Activated naive CD4-positive, alpha-beta T cell treated with anti-CD3 and anti-CD28 coated beads, Interleukin-2, amount 10 ng/mL, durations not matched to agents 7 days and 5 days (primary cell): ENCODE data around the gene PADI1.

ENCODE experiments used
- CTCF ChIA-PET: fragments of 350-600 bp; sonication (Branson Sonifier 250); formaldehyde crosslinking; loops from one replicate; lab custom pipeline; 2021; ENCODE audit warnings: antibody characterized with exemption; lab: Charles Lee
- DNase-seq: peaks from one replicate; pipeline ENCODE4 v3.0.0-alpha.2; 2020
- H3K27ac Mint-ChIP-seq: one replicate; pipeline ENCODE4 v1.8.0; 2021; ENCODE audit warnings: mild to moderate bottlenecking, moderate library complexity, mixed read lengths
- H3K27me3 Mint-ChIP-seq: one replicate; pipeline ENCODE4 v1.8.0; 2021; ENCODE audit warnings: mild to moderate bottlenecking, mixed read lengths
- H3K36me3 Mint-ChIP-seq: one replicate; pipeline ENCODE4 v1.8.0; 2021; ENCODE audit warnings: mixed read lengths
- H3K4me1 Mint-ChIP-seq: one replicate; pipeline ENCODE4 v1.8.0; 2021; ENCODE audit warnings: mixed read lengths
- H3K4me3 Mint-ChIP-seq: one replicate; pipeline ENCODE4 v1.8.0; 2021; ENCODE audit warnings: mild to moderate bottlenecking, moderate library complexity, mixed read lengths
- H3K9me3 Mint-ChIP-seq: one replicate; pipeline ENCODE4 v1.8.0; 2021; ENCODE audit warnings: mixed read lengths

PADI1 gene

DNA sequence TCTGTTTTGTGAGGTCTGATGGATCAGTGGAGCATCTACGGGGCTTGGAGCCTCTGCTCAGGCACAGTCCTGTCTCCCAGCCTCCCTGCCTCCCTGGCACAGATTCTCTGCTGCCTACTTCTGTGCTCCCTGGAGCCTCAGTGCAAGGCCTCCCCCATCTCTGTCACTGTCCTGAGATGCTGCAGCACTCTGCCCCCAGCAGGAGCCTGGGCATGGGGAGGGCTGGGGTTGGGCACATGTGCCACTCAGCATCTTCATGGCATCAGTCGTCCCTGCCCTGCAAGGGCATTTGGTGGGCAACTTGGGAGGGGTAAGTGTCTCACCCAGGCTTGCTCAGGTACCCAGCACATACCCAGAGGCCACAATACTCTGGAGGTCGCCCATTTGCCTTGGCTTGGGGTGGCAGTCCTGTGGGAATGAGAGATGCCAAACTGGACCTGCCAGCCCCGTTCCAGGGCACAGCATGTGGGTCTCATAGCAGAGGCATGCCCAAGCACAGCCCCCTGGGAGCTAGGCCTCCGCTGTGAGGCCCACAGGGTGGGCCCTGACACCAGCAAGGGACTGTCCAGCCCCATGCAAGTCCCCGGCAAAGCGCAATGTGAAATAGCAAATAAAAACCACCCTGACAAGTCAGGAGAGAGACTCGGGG is 72.7 kb downstream of the PADI1 start:
- Mint-ChIP-seq H3K27me3 (peaks cover 44% of the 10 kb centered on the region), H3K9me3 (no peaks in the 10 kb centered on the region), H3K36me3 (no peaks in the 10 kb centered on the region), H3K4me3 (no peak overlapping the region), H3K4me1 (no peaks in the 10 kb centered on the region), H3K27ac (no peak overlapping the region)
- CTCF ChIA-PET = interaction anchor here (0.8 kb wide), 1 partner anchor 152 kb away, joined by 3 read pairs; no protein-coding TSS in a partner anchor
- DNase-seq = no peak

DNA sequence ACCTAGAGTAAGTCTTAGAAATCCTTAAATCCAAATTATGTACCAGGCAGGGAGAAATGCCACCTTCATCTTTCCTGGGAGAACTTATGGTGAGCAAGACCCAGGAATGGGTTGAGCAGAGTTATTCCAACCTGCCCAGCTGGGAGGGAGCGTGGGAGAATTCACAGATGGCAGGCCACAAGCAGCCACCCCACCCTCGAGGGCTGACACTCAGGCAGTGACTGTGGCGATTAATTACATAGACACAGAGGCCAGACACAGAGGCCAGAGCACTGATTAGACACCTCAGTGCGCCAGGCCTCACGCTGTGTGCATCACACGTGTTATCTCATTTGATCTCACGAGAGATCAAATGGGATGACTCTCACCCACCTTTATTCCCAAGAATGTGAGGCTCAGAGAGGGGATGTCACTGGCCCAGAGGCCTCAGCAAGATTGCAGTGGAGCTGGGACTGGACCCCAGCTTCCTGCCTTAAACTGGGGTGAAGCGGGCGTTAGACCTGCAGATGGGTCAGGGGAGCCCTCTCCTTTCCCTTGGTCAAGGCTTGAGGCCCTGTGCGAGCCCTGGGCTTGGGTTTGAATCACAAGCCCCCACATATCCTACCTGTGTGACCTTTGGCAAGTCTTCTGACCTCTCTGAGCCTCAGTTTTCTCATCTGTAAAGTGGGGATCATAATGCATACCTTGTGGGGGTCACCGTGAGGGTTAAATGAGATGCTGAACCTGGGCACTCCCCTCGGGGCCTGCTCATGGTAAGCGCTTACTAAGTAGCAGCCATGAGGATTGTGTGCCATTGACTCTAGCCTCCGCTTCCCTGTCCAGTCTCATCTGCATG is 74.3 kb downstream of the PADI1 start:
- H3K4me1 Mint-ChIP-seq = no peaks in the 10 kb centered on the region
- peaks cover 52% of the 10 kb centered on the region for H3K27me3 Mint-ChIP-seq
- no peak overlapping the region for H3K27ac Mint-ChIP-seq
- H3K36me3 Mint-ChIP-seq = no peaks in the 10 kb centered on the region
- CTCF ChIA-PET = no interaction called here
- DNase-seq = no peak
- no peaks in the 10 kb centered on the region for H3K9me3 Mint-ChIP-seq
- H3K4me3 Mint-ChIP-seq = no peak overlapping the region

DNA sequence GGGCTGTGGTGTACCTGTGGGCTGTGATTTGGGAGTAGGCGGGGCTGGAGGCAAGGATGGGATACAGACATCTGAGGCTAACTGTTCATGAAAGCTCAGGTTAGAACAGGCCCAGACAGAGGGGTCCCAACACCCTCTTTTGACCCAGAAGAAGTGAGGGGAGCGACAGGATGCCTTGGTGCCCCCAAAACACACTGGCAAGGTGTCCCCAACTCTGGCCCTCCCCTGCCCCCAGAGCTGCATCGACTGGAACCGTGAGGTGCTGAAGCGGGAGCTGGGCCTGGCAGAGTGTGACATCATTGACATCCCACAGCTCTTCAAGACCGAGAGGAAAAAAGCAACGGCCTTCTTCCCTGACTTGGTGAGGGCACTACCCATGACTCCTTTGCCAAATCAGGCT is 75.5 kb downstream of the PADI1 start:
- DNase-seq = no peak
- CTCF ChIA-PET = interaction anchor here (1.4 kb wide), 1 partner anchor 8 kb away, joined by 4 read pairs; no protein-coding TSS in a partner anchor
- Mint-ChIP-seq H3K27ac (no peak overlapping the region), H3K4me1 (no peaks in the 10 kb centered on the region), H3K36me3 (no peaks in the 10 kb centered on the region), H3K4me3 (no peak overlapping the region), H3K9me3 (no peaks in the 10 kb centered on the region), H3K27me3 (peaks cover 47% of the 10 kb centered on the region)

- Mint-ChIP-seq H3K27ac (no peak overlapping the region), H3K9me3 (no peaks in the 10 kb centered on the region), H3K36me3 (no peaks in the 10 kb centered on the region), H3K27me3 (peaks cover 47% of the 10 kb centered on the region), H3K4me1 (no peaks in the 10 kb centered on the region), H3K4me3 (no peak overlapping the region)
- no peak for DNase-seq
- CTCF ChIA-PET = interaction anchor here (1.4 kb wide), 1 partner anchor 9 kb away, joined by 4 read pairs; no protein-coding TSS in a partner anchor
Measured at GRCh38 chr1:17280894-17281293, 76.0 kb downstream of the PADI1 start.

DNA sequence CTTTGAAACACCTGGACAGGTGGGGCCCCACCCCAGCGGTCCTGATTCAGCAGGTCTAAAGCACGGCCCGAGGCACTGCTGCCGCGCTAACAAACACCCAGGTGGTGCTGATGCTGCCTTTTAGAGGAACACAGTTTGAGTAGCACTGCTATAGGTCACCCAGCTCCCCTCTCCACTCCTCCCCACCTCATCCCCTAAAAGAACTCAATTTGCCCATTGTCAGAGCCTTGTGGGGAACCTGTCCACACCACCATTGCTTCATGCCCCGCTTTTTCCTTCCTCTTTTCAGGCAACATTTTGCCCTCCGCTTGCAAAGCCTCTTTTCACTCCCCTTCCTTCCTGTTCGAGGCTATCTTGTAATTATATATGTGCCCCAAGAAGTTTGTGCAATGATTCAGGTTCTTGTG is 76.8 kb downstream of the PADI1 start:
- CTCF ChIA-PET = interaction anchor here (1.4 kb wide), 1 partner anchor 10 kb away, joined by 4 read pairs; no protein-coding TSS in a partner anchor
- Mint-ChIP-seq H3K9me3 (no peaks in the 10 kb centered on the region), H3K4me1 (no peaks in the 10 kb centered on the region), H3K27me3 (peaks cover 43% of the 10 kb centered on the region), H3K4me3 (no peak overlapping the region), H3K36me3 (no peaks in the 10 kb centered on the region), H3K27ac (no peak overlapping the region)
- no peak for DNase-seq

DNA sequence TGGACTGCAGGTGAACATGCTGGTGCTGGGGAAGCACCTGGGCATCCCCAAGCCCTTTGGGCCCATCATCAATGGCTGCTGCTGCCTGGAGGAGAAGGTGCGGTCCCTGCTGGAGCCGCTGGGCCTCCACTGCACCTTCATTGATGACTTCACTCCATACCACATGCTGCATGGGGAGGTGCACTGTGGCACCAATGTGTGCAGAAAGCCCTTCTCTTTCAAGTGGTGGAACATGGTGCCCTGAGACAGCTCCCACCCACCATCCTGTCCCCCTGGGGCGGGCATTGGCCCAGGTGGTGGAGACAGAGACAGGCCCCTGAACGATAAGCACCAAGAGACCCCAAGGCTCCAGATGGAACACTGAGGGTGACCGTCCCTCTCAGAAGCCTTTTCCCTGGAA is 77.9 kb downstream of the PADI1 start:
- CTCF ChIA-PET = no interaction called here
- no peaks in the 10 kb centered on the region for H3K36me3 Mint-ChIP-seq

DNA sequence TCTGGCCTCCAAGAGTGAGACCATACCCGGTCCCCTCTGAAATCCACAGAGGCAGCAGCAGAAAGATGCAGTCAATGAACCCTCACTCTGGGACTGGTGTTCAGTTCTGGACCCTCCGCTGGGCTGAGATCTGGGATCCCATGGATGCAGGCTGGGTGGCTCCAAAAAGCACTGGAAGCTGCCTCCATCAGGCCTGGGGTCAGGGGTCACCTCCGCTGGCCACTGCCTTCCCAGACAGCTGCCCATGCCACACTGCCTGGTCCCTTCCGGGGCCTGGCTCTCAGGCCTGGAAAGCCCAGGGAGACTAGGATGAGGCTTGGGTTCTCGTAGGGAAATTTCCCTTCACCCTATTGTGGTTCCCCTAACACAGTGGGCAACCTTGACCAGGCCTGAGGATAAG is 81.7 kb downstream of the PADI1 start:
- Mint-ChIP-seq H3K9me3 (no peaks in the 10 kb centered on the region), H3K36me3 (no peaks in the 10 kb centered on the region), H3K27ac (no peak overlapping the region), H3K27me3 (peaks cover 26% of the 10 kb centered on the region), H3K4me1 (no peaks in the 10 kb centered on the region), H3K4me3 (no peak overlapping the region)
- no peak for DNase-seq
- CTCF ChIA-PET = no interaction called here

More for the DNA sequence above, 77.9 kb downstream of the PADI1 start:
- no peak for DNase-seq
- Mint-ChIP-seq H3K27me3 (peaks cover 37% of the 10 kb centered on the region), H3K27ac (no peak overlapping the region), H3K4me1 (no peaks in the 10 kb centered on the region), H3K9me3 (no peaks in the 10 kb centered on the region), H3K4me3 (no peak overlapping the region)

DNA sequence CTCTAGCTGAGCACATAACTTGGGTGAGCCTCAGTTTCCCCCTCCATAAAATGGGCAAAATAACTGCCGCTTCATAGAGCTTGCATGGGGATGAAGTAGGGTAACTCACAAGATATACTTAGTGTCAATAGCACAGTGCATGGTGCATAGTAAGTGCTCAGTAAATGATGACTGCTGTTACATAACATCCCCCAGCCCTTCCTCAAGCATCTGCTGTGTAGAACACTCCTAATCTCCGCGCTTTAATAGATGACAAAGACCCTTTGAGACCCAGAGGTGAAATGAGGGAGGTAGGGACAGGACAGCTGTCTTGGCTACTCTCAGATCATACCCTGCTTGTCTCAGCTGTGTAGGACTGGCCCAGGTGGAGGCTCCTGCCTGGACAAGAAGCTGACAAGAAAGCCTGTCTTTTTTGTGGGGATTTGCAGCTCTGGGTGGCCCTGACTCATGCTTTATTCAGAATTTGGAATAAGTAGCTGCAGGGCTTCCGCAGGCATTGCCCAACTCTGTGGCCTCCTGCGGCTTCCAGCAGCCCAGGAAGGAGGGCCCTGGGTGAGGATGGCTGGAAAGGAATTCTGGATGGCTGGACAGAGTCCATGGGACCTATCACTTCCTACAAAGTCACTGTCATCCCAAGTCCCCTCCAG is 82.3 kb downstream of the PADI1 start:
- no peak overlapping the region for H3K27ac Mint-ChIP-seq
- DNase-seq = no peak
- no peaks in the 10 kb centered on the region for H3K4me1 Mint-ChIP-seq
- H3K36me3 Mint-ChIP-seq = no peaks in the 10 kb centered on the region
- no peaks in the 10 kb centered on the region for H3K9me3 Mint-ChIP-seq
- no peak overlapping the region for H3K4me3 Mint-ChIP-seq
- CTCF ChIA-PET = no interaction called here
- H3K27me3 Mint-ChIP-seq = peaks cover 20% of the 10 kb centered on the region

- no peak for DNase-seq
- CTCF ChIA-PET = interaction anchor here (2.2 kb wide), 1 partner anchor 16 kb away, joined by 9 read pairs; no protein-coding TSS in a partner anchor
- Mint-ChIP-seq H3K36me3 (no peaks in the 10 kb centered on the region), H3K27me3 (peaks cover 6% of the 10 kb centered on the region), H3K4me1 (no peaks in the 10 kb centered on the region), H3K9me3 (no peaks in the 10 kb centered on the region), H3K27ac (no peak overlapping the region), H3K4me3 (no peak overlapping the region)
Measured at GRCh38 chr1:17289721-17290120, 84.8 kb downstream of the PADI1 start.

- H3K36me3 Mint-ChIP-seq = no peaks in the 10 kb centered on the region
- H3K27me3 Mint-ChIP-seq = peaks cover 10% of the 10 kb centered on the region
- no peak overlapping the region for H3K4me3 Mint-ChIP-seq
- no peak overlapping the region for H3K27ac Mint-ChIP-seq
- H3K9me3 Mint-ChIP-seq = no peaks in the 10 kb centered on the region
- CTCF ChIA-PET = interaction anchor here (2.2 kb wide), 1 partner anchor 17 kb away, joined by 9 read pairs; no protein-coding TSS in a partner anchor
- no peak for DNase-seq
- no peaks in the 10 kb centered on the region for H3K4me1 Mint-ChIP-seq
Measured at GRCh38 chr1:17290553-17290952, 85.6 kb downstream of the PADI1 start.

DNA sequence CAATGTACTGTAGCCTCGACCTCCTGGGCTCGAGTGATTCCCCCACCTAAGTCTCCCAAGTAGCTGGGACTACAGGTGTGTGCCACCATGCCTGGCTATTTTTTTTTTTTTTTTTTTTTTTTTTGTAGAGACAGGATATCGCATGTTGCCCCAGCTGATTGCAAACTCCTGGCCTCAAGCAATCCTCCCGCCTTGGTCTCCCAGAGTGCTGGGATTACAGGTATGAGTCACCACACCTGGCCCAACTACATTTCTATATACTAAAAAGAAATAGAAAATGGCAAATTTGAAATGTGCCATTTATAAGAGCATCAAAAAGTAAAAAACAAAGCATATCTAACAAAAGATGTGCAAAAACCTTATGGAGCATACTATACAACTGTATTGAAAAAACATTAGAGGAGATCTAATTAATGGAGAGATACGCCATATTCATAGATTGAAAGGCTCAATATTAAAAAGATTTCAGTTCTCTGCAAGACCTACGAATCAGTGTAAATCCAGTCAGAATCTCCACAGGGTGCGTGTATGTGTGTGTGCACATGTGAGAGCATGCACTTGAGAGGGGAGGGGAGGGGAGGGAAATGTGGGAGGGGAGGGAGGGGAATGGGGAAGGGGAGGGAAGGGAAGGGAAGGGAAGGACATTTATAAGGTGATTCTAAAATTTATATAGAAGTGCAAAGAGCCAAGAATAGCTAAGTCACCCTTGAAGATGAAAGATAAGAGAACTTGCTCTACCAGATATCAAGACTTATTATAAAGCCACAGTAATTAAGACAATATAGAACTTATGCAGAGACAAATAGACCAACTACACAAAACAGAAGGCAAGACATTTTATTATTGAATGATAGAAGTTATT is 87.6 kb downstream of the PADI1 start:
- no peaks in the 10 kb centered on the region for H3K36me3 Mint-ChIP-seq
- CTCF ChIA-PET = no interaction called here
- no peaks in the 10 kb centered on the region for H3K9me3 Mint-ChIP-seq
- no peak overlapping the region for H3K4me3 Mint-ChIP-seq
- H3K27ac Mint-ChIP-seq = no peak overlapping the region
- H3K4me1 Mint-ChIP-seq = no peaks in the 10 kb centered on the region
- no peak for DNase-seq
- H3K27me3 Mint-ChIP-seq = peaks cover 17% of the 10 kb centered on the region

- Mint-ChIP-seq H3K27me3 (peaks cover 17% of the 10 kb centered on the region), H3K36me3 (no peaks in the 10 kb centered on the region), H3K4me1 (no peaks in the 10 kb centered on the region), H3K27ac (no peak overlapping the region), H3K9me3 (no peaks in the 10 kb centered on the region), H3K4me3 (no peak overlapping the region)
- no peak for DNase-seq
- CTCF ChIA-PET = no interaction called here
Measured at GRCh38 chr1:17293681-17294425, 88.9 kb downstream of the PADI1 start.

GRCh38 chr1:17295292-17295691 is 90.4 kb downstream of the PADI1 start:
- H3K27me3 Mint-ChIP-seq = peaks cover 11% of the 10 kb centered on the region
- H3K36me3 Mint-ChIP-seq = no peaks in the 10 kb centered on the region
- no peak for DNase-seq
- H3K9me3 Mint-ChIP-seq = no peaks in the 10 kb centered on the region
- H3K4me1 Mint-ChIP-seq = no peaks in the 10 kb centered on the region
- CTCF ChIA-PET = no interaction called here
- H3K4me3 Mint-ChIP-seq = no peak overlapping the region
- no peak overlapping the region for H3K27ac Mint-ChIP-seq
